GM18861 (cell line): ENCODE results near the gene AGAP4.
"Not testable (repeated sequence)": the region's sequence is repeated elsewhere in the genome, so short reads cannot be mapped to it uniquely, and the experiment has no call there.

Experiments
- ATAC-seq: cut with Tn5 transposase; IDR thresholded peaks from one replicate; pipeline ENCODE4 v1.9.1; 2021; ENCODE audit not compliant: unreplicated experiment

Gene AGAP4

DNA sequence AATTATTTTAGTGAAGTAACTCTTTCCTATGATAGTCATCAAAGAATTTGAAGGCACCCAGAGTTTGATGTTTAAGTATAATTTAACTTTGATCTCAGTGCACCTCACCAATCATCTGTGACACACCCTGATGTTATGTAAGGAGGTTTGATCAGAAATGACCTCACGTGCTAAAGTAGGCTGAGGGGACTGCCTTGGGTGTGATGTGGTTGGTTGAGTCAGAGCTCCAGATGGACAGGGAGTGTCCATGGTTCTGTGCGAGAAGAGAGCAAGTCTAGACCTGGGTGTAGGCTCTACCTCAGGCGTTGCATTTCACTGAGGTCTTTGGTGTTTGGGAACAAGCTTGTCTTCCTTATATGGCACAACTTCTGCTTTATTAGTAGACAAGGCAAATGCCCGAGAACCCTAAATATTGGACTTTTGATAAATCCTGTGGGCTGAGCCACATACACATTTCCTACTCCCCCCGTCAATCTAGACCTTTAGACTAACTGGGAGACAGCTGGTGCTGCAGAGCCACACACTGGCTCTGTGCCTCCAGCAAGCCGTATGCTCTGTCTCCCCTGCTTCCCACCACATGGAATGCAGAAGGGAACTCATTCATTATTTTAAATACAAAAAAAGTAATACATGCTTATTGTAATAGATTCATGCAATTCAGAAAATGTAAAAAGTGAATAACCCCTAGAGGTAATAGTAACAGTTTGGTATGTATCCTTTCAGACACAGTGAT, 56.4 kb downstream of the AGAP4 start:
- ATAC-seq, result not testable (repeated sequence)

- not testable (repeated sequence) for ATAC-seq
Observed at GRCh38 chr10:45789991-45790390, 57.3 kb downstream of the AGAP4 start.

- ATAC-seq, result not testable (repeated sequence)
Observed at GRCh38 chr10:45787212-45787741, 60.0 kb downstream of the AGAP4 start.

GRCh38 chr10:45786217-45786616, 61.1 kb downstream of the AGAP4 start:
- not testable (repeated sequence) for ATAC-seq
